Activated CD4-positive, alpha-beta memory T cell treated with anti-CD3 and anti-CD28 coated beads for 36 hours (primary cell): ENCODE results near the gene MTCP1. TPM values are rescaled to one million over a fixed set of nuclear protein-coding genes. Genes with fewer than 3 reads are reported as not detected.

Source experiments
- CTCF ChIA-PET: fragments of 350-600 bp; sonication (Branson Sonifier 250); formaldehyde crosslinking; loops from one replicate; lab custom pipeline; 2021; ENCODE audit warnings: antibody characterized with exemption, inconsistent platforms; lab: Charles Lee
- POLR2A ChIA-PET: fragments of 350-600 bp; sonication (Branson Sonifier 250); formaldehyde crosslinking; loops from one replicate; lab custom pipeline; 2021; ENCODE audit warnings: antibody characterized with exemption; lab: Charles Lee
- DNase-seq: peaks from one replicate; pipeline ENCODE4 v3.0.0-alpha.2; 2020
- H3K27ac Mint-ChIP-seq: one replicate; pipeline ENCODE4 v1.8.0; 2021; ENCODE audit warnings: mixed read lengths
- H3K27me3 Mint-ChIP-seq: one replicate; pipeline ENCODE4 v1.8.0; 2021; ENCODE audit warnings: mixed read lengths
- H3K36me3 Mint-ChIP-seq: one replicate; pipeline ENCODE4 v1.8.0; 2021; ENCODE audit warnings: mixed read lengths
- H3K4me1 Mint-ChIP-seq: one replicate; pipeline ENCODE4 v1.8.0; 2021; ENCODE audit warnings: low read depth, mixed read lengths
- H3K4me3 Mint-ChIP-seq: one replicate; pipeline ENCODE4 v1.8.0; 2021; ENCODE audit warnings: mild to moderate bottlenecking, mixed read lengths
- H3K9me3 Mint-ChIP-seq: one replicate; pipeline ENCODE4 v1.8.0; 2021; ENCODE audit warnings: mixed read lengths
- intact Hi-C: fragments of 100-400 bp; cut with micrococcal nuclease; formaldehyde crosslinking; loops from one replicate; pipeline ENCODE4 v1.15.1; 2023
- total RNA-seq, 2 experiments: library from RNA; stranded (reverse); gene quantifications; one replicate each; pipeline ENCODE4 v1.2.3, GENCODE V29; 2021

The MTCP1 gene
- total RNA-seq, 2 experiments from 2014 or later, result 16.2 to 19.2 TPM

DNA sequence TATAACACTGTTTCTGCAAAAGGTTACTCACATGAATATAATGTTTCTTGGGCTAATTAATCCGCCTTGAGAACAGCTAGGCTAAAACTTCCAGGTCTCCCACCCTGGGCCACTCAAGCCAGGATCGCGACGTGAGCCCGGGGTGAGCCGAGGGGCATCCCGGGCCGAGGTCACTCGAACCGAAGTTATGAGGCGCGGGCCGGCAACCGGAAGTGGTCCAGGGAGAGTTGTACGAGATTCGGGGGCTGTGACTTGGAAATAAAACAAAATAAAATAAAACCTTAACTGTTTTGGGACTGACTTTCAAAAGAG is 317 bp downstream of the MTCP1 start:
- ChIA-PET POLR2A (interaction anchor here (1.6 kb wide), 1 partner anchor 44 kb away, joined by 5 read pairs; the partner anchor contains the start of gene FUNDC2), CTCF (interaction anchor here (3.2 kb wide), 1 partner anchor 14 kb away, joined by 12 read pairs; no protein-coding TSS in a partner anchor)
- peak overlapping the region; percentile 83 for H3K4me3 Mint-ChIP-seq
- peaks cover 51% of the 10 kb centered on the region for H3K4me1 Mint-ChIP-seq
- no peak for DNase-seq
- no peaks in the 10 kb centered on the region for H3K27me3 Mint-ChIP-seq
- intact Hi-C loops, result loop anchor here (2.0 to 5.0 kb wide), 2 partner anchors 14 to 88 kb away; no protein-coding TSS in a partner anchor
- H3K27ac Mint-ChIP-seq, result peak overlapping the region; percentile 81
- H3K36me3 Mint-ChIP-seq, result peaks cover 26% of the 10 kb centered on the region
- no peaks in the 10 kb centered on the region for H3K9me3 Mint-ChIP-seq

DNA sequence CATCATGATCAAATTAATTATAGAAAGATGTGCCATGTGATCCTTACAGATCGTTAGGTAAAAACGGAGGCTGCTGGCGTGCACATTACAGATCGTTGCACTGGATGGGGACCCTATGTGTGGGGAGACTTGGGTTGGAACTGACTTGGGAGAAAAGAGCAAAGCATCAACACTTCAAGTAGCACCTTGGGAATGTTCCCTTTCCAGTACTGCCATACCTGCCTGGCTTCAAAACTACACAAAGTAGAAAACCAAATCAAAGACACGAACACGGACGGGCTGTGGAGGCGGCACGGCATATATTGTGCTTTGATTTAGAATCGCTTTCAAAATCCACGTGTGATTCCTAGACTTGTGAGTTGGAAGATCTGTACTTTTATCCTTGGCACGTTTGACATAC is 898 bp downstream of the MTCP1 start:
- ChIA-PET POLR2A (interaction anchor here (1.6 kb wide), 1 partner anchor 43 kb away, joined by 5 read pairs; the partner anchor contains the start of gene FUNDC2), CTCF (interaction anchor here (3.2 kb wide), 1 partner anchor 13 kb away, joined by 12 read pairs; no protein-coding TSS in a partner anchor)
- peaks cover 50% of the 10 kb centered on the region for H3K4me1 Mint-ChIP-seq
- peak overlapping the region; percentile 81 for H3K27ac Mint-ChIP-seq
- H3K27me3 Mint-ChIP-seq, result no peaks in the 10 kb centered on the region
- DNase-seq, result no peak
- H3K9me3 Mint-ChIP-seq, result no peaks in the 10 kb centered on the region
- intact Hi-C loops, result loop anchor here (2.0 to 5.0 kb wide), 2 partner anchors 13 to 88 kb away; no protein-coding TSS in a partner anchor
- H3K36me3 Mint-ChIP-seq, result peaks cover 20% of the 10 kb centered on the region
- H3K4me3 Mint-ChIP-seq, result peak overlapping the region; percentile 83

DNA sequence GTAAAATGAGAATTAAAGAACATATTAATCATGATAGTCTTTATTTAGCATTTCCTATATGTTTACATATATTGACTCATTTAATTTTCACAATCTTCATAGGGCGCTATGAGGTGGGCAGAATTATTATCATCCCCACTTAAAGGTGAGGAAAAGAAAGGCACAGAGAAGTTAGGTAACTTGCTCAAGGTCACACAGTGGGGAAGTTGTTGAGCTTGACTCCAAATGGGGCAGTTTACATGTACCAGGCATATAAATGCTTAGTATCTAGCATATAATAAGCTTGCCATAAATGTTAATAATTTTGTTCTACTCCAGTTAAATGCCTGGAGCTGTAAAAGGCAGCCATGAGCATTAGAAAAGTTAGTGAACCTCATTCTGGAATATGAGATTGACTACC is 1.5 kb downstream of the MTCP1 start:
- Mint-ChIP-seq H3K27me3 (no peaks in the 10 kb centered on the region), H3K4me3 (peak overlapping the region; percentile 83), H3K36me3 (peaks cover 19% of the 10 kb centered on the region), H3K9me3 (no peaks in the 10 kb centered on the region), H3K27ac (no peak overlapping the region), H3K4me1 (peaks cover 49% of the 10 kb centered on the region)
- intact Hi-C loops, result no loop called here
- DNase-seq, result no peak
- POLR2A ChIA-PET, result interaction anchor here (1.6 kb wide), 1 partner anchor 42 kb away, joined by 5 read pairs; the partner anchor contains the start of gene FUNDC2
- CTCF ChIA-PET, result interaction anchor here (3.2 kb wide), 1 partner anchor 12 kb away, joined by 12 read pairs; no protein-coding TSS in a partner anchor

DNA sequence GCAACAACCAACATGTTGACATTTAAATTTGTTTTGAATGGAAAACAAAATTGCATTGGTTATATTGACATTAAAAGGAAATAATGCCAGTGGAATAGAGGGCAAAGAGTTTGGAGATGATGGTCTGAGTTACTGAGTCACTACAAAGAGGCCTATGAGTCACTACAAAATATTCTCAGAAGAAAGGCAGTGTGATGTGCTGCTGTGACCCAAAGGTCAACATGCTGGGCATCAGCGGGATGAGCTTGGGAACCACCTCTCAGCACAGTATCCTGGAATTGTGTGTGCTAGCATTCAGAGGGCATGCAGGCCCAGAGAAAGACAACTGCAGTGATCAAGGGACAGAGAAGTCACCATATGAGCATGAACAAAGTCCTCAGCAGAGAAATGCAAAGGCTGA is 2.8 kb downstream of the MTCP1 start:
- intact Hi-C loops, result no loop called here
- peak; percentile 16 for DNase-seq
- H3K27ac Mint-ChIP-seq, result no peak overlapping the region
- peak overlapping the region; percentile 9 for H3K4me3 Mint-ChIP-seq
- H3K9me3 Mint-ChIP-seq, result no peaks in the 10 kb centered on the region
- no peaks in the 10 kb centered on the region for H3K27me3 Mint-ChIP-seq
- POLR2A ChIA-PET, result no interaction called here
- peaks cover 10% of the 10 kb centered on the region for H3K36me3 Mint-ChIP-seq
- peaks cover 38% of the 10 kb centered on the region for H3K4me1 Mint-ChIP-seq
- CTCF ChIA-PET, result interaction anchor here (0.6 to 3.2 kb wide), 2 partner anchors 10 to 11 kb away, joined by 5 to 12 read pairs; no protein-coding TSS in a partner anchor

DNA sequence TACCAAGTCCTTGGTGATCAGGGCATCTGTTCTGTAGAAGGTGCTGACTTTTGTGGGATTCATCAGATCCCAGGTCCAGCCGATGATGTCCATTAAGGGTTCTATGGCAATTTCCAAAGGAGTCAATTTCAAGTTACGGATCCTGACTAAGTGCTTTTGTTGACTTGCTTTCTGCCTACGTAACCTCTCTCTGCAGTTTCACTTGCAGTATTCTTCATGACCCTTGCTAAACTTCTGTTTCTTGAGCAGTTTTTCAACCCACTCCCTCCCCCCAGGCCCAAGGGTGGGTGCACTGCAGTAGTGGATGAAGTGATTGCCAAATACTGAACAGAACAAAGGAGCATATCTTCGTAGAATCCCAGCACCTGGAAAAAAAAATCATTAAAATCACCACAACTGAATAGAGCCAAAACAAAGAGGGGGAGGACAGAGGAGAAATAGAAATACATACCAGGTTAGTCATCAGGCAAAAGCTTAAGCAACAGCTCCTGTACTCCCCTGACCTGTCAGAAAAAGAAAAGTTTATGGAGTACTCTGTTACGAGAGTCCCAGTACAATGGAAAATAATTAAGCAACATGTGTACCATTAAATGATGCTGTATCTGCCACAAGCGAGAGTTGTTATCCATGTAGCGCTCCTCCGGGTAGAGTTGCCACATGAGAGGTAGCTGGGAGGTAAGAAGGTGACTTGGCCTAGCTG is 5.8 kb downstream of the MTCP1 start:
- Mint-ChIP-seq H3K27me3 (no peaks in the 10 kb centered on the region), H3K27ac (no peak overlapping the region), H3K4me1 (peaks cover 28% of the 10 kb centered on the region), H3K36me3 (peaks cover 5% of the 10 kb centered on the region), H3K9me3 (no peaks in the 10 kb centered on the region), H3K4me3 (no peak overlapping the region)
- POLR2A ChIA-PET, result no interaction called here
- CTCF ChIA-PET, result interaction anchor here (0.8 kb wide), 1 partner anchor 8 kb away, joined by 3 read pairs; no protein-coding TSS in a partner anchor
- intact Hi-C loops, result no loop called here
- DNase-seq, result no peak

DNA sequence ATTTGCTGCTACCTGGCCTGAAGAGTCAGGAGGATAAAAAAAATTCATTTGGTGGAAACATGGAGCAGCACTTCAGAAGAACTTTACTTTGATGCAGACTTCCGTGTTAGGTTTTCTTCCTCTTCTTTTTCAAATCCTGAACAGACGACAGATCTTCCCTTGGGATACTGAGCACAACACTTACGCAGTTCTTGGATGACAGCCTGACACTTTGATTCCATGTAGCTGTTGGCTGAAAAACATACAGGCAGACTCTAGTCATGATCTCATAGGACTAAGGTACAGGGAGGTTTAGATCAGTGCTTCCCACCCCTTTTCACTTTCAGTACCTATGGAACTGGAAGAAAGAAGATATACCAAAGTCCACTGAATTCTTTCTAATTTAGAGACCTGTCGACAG is 9.2 kb downstream of the MTCP1 start:
- intact Hi-C loops, result no loop called here
- H3K27ac Mint-ChIP-seq, result no peak overlapping the region
- H3K9me3 Mint-ChIP-seq, result no peaks in the 10 kb centered on the region
- peaks cover 15% of the 10 kb centered on the region for H3K4me1 Mint-ChIP-seq
- peaks cover 5% of the 10 kb centered on the region for H3K36me3 Mint-ChIP-seq
- no peak for DNase-seq
- H3K4me3 Mint-ChIP-seq, result no peak overlapping the region
- H3K27me3 Mint-ChIP-seq, result no peaks in the 10 kb centered on the region
- ChIA-PET POLR2A (no interaction called here), CTCF (interaction anchor here (1.7 kb wide), 1 partner anchor 13 kb away, joined by 5 read pairs; no protein-coding TSS in a partner anchor)

DNA sequence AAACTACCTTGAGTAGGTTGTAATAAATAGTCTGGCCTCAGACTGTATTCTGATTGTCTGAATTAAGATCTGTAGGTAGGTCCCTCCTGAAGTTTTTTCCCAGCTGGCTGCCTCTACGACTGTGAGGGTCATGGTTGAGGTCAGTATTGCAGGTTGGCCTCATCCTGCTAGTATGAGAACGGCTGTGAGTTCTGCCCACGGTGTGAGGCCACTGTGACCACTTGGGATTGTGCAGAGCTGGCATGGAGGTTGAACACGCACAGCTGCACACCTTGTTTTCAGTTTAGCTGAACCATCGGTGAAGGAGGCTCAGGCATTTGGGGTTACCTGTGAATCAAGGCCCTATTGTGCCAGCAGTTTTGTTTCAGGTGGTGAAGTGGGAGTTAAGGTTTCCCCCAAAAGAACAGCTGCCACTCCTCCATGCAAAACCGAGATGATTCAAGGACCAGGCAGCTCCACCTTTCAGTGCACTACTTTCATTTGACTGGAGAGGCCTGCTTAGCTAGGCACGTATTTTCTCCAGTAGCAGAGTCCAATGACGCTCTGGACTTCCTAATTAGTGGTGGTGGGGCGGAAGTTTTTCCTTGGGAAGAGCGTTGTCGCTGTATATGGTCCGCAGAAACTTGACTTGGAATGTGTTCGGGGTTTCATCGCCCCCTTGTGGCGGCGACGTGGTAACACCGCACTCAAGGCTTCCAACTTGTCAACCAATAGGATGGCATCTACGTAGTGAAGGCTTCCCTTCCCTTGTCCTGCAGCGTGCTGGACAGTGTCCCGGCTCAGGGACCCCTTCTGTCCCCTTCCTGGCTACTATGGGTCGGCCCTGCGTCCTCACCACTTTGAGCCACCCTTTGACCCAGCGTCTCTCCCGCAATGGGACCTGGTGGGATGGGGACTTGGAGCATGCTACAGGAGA is 13.8 kb downstream of the MTCP1 start:
- Mint-ChIP-seq H3K9me3 (no peaks in the 10 kb centered on the region), H3K27ac (peak overlapping the region; percentile 60), H3K4me3 (peak overlapping the region; percentile 12), H3K27me3 (no peaks in the 10 kb centered on the region), H3K4me1 (peaks cover 18% of the 10 kb centered on the region), H3K36me3 (peaks cover 8% of the 10 kb centered on the region)
- ChIA-PET POLR2A (no interaction called here), CTCF (interaction anchor here (0.7 to 3.0 kb wide), 20 partner anchors 8 to 160 kb away, joined by 3 to 35 read pairs (median 4); partner anchors contain the start of gene FUNDC2)
- peak; percentile 62 for DNase-seq
- intact Hi-C loops, result loop anchor here (1.0 to 2.0 kb wide), 2 partner anchors 14 to 76 kb away; partner anchors contain the start of genes BRCC3, CMC4 and MTCP1

DNA sequence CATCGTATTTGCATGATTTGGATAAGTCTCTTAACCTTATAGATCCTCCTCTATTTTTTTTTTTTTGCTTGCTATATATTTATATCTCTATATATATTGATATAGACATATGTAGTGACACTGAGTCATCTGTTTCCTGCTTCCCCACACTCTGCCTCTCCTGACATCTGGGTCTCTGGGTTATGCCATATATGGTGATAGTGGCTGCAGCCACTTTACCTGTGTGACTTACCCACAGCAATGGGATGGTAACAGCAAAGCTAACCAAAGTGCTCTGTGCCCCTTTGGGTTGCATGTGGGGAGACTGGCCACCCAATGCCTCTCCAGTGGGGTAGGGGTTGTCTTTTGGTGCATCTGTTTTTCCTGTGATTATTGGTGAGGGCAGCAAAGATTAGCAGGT is 14.5 kb downstream of the MTCP1 start:
- intact Hi-C loops, result loop anchor here (2.0 kb wide), 1 partner anchor 14 kb away; the partner anchor contains the start of genes BRCC3, CMC4 and MTCP1
- Mint-ChIP-seq H3K36me3 (peaks cover 6% of the 10 kb centered on the region), H3K4me3 (no peak overlapping the region), H3K27ac (peak overlapping the region; percentile 60), H3K4me1 (peaks cover 18% of the 10 kb centered on the region), H3K9me3 (no peaks in the 10 kb centered on the region), H3K27me3 (no peaks in the 10 kb centered on the region)
- POLR2A ChIA-PET, result no interaction called here
- CTCF ChIA-PET, result interaction anchor here (0.7 to 3.0 kb wide), 20 partner anchors 8 to 161 kb away, joined by 3 to 35 read pairs (median 4); partner anchors contain the start of gene FUNDC2
- DNase-seq, result peak; percentile 11

DNA sequence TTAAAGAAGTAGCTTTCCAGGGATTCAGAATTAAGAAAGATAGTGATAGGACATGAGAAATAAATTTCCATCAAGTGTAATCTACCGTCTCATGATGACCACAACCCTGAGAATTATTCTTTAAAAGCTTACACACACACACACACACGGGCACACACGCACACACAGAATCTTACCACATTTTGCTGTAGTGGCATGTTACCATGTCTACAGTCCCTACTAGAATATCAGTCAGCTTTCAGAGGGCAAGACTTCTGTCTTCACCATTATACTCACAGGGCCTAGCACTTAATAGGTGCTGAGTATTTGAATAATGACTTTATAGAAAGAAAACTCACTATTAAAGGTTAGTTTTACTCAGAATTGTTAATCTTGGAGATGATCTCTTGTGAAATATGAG is 15.4 kb downstream of the MTCP1 start:
- peak overlapping the region; percentile 23 for H3K27ac Mint-ChIP-seq
- peaks cover 21% of the 10 kb centered on the region for H3K4me1 Mint-ChIP-seq

DNA sequence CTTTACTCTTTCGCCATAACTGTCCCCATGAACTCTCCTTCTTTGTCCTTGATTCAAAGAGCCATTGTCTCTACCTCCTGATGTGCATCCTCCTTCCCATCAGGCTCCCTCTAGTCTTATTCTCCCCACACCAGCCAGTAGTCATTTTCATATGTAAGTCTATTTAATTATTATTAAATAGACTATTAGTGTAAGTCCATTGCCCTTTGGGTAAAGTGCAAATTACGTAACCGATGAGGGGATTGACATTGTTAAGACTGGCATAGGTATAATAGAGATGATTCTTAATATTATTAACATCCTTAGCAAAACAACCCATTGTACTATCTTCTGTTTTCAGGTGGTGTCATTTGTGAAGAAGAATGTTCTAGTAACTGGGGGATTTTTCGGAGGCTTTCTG is 16.7 kb downstream of the MTCP1 start:
- CTCF ChIA-PET, result interaction anchor here (1.5 kb wide), 1 partner anchor 32 kb away, joined by 5 read pairs; no protein-coding TSS in a partner anchor
- intact Hi-C loops, result no loop called here
- Mint-ChIP-seq H3K4me3 (no peak overlapping the region), H3K4me1 (peaks cover 22% of the 10 kb centered on the region), H3K27me3 (no peaks in the 10 kb centered on the region), H3K9me3 (no peaks in the 10 kb centered on the region), H3K36me3 (peaks cover 4% of the 10 kb centered on the region), H3K27ac (no peak overlapping the region)
- DNase-seq, result no peak
- POLR2A ChIA-PET, result no interaction called here

More for the DNA sequence above, 15.4 kb downstream of the MTCP1 start:
- Mint-ChIP-seq H3K36me3 (peaks cover 6% of the 10 kb centered on the region), H3K4me3 (no peak overlapping the region), H3K27me3 (no peaks in the 10 kb centered on the region), H3K9me3 (no peaks in the 10 kb centered on the region)
- CTCF ChIA-PET, result interaction anchor here (1.0 to 3.0 kb wide), 4 partner anchors 9 to 68 kb away, joined by 3 to 35 read pairs (median 8); no protein-coding TSS in a partner anchor
- DNase-seq, result peak; percentile 27
- POLR2A ChIA-PET, result interaction anchor here (1.0 kb wide), 1 partner anchor 64 kb away, joined by 3 read pairs; no protein-coding TSS in a partner anchor
- intact Hi-C loops, result no loop called here

DNA sequence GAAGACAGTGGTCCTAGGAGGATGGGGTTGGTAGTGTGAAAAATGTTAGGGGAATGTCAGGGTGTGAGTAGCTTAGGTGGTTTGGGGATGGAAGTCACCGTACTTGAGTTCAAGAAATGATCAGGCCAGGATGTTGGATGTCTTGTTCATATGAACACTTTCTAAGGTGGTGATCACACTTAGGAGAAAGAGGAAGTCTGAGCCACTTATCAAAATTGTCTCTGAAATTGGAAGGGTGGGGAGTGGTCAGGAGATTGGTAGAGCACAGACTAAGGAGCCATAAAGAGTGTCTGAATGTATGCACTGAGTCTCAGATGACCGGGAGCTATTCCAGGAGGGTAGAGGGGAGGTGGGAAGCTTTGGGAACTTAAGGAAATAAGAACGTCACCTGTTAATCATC is 17.3 kb downstream of the MTCP1 start:
- intact Hi-C loops, result no loop called here
- H3K4me1 Mint-ChIP-seq, result peaks cover 26% of the 10 kb centered on the region
- POLR2A ChIA-PET, result no interaction called here

More for the DNA sequence above, 17.3 kb downstream of the MTCP1 start:
- DNase-seq, result no peak
- Mint-ChIP-seq H3K9me3 (no peaks in the 10 kb centered on the region), H3K27me3 (no peaks in the 10 kb centered on the region), H3K36me3 (peaks cover 4% of the 10 kb centered on the region), H3K27ac (no peak overlapping the region), H3K4me3 (no peak overlapping the region)
- CTCF ChIA-PET, result no interaction called here
